DND-41 (cell line): ENCODE data around the gene GMPPA.

Experiments
- ATAC-seq: fragments of 200-7000 bp; cut with Tn5 transposase; 3 replicates; pipeline ENCODE4 v1.9.1; 2021; ENCODE audit warnings: low read depth; ENCODE audit not compliant: insufficient read depth
- DNase-seq: peaks from one replicate; pipeline ENCODE4 v3.0.0-alpha.2; 2020
- H2AFZ ChIP-seq: 2 replicates; pipeline ENCODE4 v1.6.0; 2012; ENCODE audit warnings: low read depth, low read length
- H3K27ac ChIP-seq: 2 replicates; pipeline ENCODE4 v1.5.1; 2012; ENCODE audit warnings: low read length, inconsistent platforms
- H3K27me3 ChIP-seq: fragments of 200-600 bp; sonication (generic); 2 replicates; pipeline ENCODE4 v1.6.0; 2012; ENCODE audit warnings: low read length, mild to moderate bottlenecking, inconsistent platforms; ENCODE audit not compliant: insufficient read depth, poor library complexity
- H3K36me3 ChIP-seq: 2 replicates; pipeline ENCODE4 v1.5.1; 2012; ENCODE audit warnings: low read length, inconsistent platforms; ENCODE audit not compliant: insufficient read depth
- H3K4me1 ChIP-seq: 2 replicates; pipeline ENCODE4 v1.5.1; 2012; ENCODE audit warnings: mild to moderate bottlenecking, low read length; ENCODE audit not compliant: insufficient read depth
- H3K4me2 ChIP-seq: 2 replicates; pipeline ENCODE4 v1.6.0; 2012; ENCODE audit warnings: mild to moderate bottlenecking, moderate library complexity, low read length, inconsistent platforms; ENCODE audit not compliant: insufficient read depth
- H3K4me3 ChIP-seq, 2 experiments: fragments of 200-600 bp in 1 of 2; shearing (Covaris generic) in 1 of 2; 2 replicates each; pipeline ENCODE4 v1.5.1; 2012 to 2016; ENCODE audit warnings: inconsistent platforms in 2 of 2, low read length in 2 of 2, mild to moderate bottlenecking in 2 of 2, low read depth in 1 of 2, moderate library complexity in 1 of 2
- H3K79me2 ChIP-seq: 2 replicates; pipeline ENCODE4 v1.6.0; 2012; ENCODE audit warnings: low read length, inconsistent platforms; ENCODE audit not compliant: insufficient read depth
- H3K9ac ChIP-seq: 2 replicates; pipeline ENCODE4 v1.6.0; 2012; ENCODE audit warnings: low read depth, mild to moderate bottlenecking, inconsistent platforms, low read length, moderate library complexity
- H3K9me3 ChIP-seq: 2 replicates; pipeline ENCODE4 v1.5.1; 2012; ENCODE audit warnings: low read length, moderate library complexity, mild to moderate bottlenecking, inconsistent platforms; ENCODE audit not compliant: insufficient read depth, severe bottlenecking
- H4K20me1 ChIP-seq: 2 replicates; pipeline ENCODE4 v1.6.0; 2012; ENCODE audit warnings: low read length; ENCODE audit not compliant: insufficient read depth
- EZH2 ChIP-seq: IDR thresholded peaks from 3 replicates; pipeline ENCODE4 v1.6.1; 2012; ENCODE audit warnings: borderline replicate concordance, low read depth, mild to moderate bottlenecking, moderate library complexity, low read length, inconsistent platforms; ENCODE audit not compliant: severe bottlenecking
- TF ChIP-seq, protein P1 (sequence below): IDR thresholded peaks from 2 replicates; pipeline ENCODE4 v1.5.1; 2012; ENCODE audit warnings: borderline replicate concordance, low read length, moderate library complexity, mild to moderate bottlenecking; ENCODE audit not compliant: poor library complexity, severe bottlenecking; ENCODE audit errors: extremely low read depth

GMPPA gene

DNA sequence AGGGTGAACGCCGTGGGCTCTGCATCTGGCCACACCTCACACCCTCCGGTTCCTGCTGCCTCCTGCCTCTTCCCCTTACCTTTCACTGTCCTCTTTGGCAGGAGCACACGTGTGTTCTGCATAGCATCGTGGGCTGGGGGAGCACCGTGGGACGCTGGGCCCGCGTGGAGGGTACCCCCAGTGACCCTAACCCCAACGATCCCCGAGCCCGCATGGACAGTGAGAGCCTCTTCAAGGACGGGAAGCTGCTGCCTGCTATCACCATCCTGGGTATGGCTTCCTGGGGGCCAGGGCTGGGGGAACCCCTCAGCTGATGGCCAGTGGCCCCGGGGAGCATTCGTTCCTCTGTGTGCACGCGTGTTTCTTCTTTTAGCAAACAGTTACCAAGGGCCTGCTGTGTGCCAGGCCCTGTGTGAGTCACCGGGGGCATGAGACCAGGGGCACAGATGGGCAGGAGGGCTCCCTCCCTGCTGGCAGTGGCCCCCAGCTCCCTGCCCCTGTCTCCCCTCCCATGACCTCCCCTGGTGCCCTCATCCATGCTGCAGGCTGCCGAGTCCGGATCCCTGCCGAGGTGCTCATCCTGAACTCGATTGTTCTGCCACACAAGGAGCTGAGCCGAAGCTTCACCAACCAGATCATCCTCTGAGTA, 7.6 kb downstream of the GMPPA start:
- H3K36me3 ChIP-seq: peaks cover 25% of the 10 kb centered on the region
- no peak overlapping the region for H2AFZ ChIP-seq
- H3K4me2 ChIP-seq: no peak overlapping the region
- ATAC-seq (no peak), DNase-seq (no peak)
- no peak overlapping the region for H3K27ac ChIP-seq
- H3K9me3 ChIP-seq: no peaks in the 10 kb centered on the region
- no peak for TF ChIP-seq EZH2
- TF ChIP-seq, protein P1, sequence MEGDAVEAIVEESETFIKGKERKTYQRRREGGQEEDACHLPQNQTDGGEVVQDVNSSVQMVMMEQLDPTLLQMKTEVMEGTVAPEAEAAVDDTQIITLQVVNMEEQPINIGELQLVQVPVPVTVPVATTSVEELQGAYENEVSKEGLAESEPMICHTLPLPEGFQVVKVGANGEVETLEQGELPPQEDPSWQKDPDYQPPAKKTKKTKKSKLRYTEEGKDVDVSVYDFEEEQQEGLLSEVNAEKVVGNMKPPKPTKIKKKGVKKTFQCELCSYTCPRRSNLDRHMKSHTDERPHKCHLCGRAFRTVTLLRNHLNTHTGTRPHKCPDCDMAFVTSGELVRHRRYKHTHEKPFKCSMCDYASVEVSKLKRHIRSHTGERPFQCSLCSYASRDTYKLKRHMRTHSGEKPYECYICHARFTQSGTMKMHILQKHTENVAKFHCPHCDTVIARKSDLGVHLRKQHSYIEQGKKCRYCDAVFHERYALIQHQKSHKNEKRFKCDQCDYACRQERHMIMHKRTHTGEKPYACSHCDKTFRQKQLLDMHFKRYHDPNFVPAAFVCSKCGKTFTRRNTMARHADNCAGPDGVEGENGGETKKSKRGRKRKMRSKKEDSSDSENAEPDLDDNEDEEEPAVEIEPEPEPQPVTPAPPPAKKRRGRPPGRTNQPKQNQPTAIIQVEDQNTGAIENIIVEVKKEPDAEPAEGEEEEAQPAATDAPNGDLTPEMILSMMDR: no peak
- H3K4me1 ChIP-seq: peaks cover 5% of the 10 kb centered on the region; the same call in 1 of the 2 replicates
- no peaks in the 10 kb centered on the region for H3K27me3 ChIP-seq
- H3K4me3 ChIP-seq: no peak overlapping the region
- no peaks in the 10 kb centered on the region for H4K20me1 ChIP-seq
- no peaks in the 10 kb centered on the region for H3K79me2 ChIP-seq
- H3K9ac ChIP-seq: no peak overlapping the region

DNA sequence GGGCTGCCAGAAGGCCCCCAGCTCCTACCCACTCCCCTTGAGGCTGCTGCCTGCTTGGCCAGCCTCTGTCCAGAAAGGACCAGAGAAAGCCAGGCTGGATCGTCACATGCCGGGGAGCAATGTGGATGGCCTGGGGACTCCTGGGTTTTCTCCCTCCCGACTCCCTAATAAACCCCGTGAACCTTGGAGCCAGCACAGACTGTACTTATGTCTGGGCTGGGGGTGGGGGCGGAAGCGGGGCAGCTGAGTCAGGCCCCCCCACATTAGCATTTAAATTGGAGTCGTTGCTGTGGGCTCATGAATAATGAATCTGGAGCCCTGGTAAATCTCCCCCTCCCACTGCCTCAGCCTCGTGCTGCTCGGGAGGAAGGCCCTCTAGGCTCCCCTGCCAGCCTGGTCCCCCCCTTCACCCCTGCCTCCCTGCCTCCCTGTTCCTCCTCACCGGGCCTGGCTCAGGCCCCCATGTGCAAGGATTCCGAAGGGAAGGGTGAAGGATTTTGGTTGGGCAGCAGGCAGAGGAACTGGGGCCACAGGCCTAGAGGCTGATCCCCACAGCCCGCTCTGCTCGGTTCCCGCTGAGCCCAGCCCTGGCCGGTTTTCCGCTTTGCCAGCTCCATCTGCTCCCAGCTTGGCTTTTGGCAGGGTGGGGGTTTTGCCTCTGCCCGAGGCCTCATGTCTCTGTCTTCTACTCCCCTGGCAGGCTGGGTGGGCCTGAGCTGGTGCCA, 8.3 kb downstream of the GMPPA start:
- ATAC-seq: no peak

DNA sequence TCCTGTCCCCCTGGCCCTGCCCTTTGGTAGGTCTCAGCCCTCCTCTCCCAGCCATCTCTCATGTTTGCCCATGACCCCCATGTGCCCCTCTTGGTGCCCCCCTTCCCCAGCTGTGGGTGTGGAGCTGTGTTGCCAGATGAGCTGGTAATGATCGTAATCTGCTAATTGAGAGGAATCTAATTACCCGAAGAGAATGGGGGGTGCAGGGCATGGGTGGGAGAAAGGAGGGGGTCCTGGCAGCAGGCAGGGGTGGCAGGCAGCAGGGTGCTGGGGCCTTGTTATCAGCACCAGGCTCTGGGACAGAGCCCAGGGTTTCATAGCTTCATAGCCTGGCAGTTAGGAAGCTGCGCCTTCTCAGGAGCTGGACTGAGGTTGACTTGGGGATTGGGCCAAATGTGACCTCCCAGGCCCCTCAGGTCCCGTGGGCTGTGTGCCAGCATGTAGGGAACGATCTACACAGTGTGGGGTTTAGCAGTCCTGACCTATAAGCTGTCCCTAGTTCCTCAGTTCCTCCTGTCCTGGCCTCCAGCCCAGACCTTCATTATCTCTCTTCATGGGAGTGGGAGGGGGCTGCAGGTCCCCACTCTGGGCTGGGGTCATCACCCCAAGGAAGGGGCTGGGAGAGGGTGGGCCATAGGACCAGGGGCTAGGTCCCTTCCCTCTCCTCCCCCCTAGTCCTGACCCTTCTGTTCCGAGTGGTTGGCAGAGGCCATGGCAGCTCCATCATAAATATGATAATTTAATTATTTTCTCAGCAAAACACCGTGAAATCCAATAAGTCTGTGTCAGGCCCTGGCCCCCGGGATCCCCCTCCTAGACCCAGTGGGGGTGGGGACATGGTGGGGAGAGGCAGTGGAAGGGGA, 9.1 kb downstream of the GMPPA start:
- ATAC-seq (no peak), DNase-seq (no peak)
- Histone ChIP-seq H4K20me1 (no peaks in the 10 kb centered on the region; the same call in 1 of the 2 replicates), H2AFZ (no peak overlapping the region), H3K36me3 (peaks cover 25% of the 10 kb centered on the region), H3K9ac (no peak overlapping the region), H3K4me3 (no peak overlapping the region), H3K27ac (no peak overlapping the region), H3K79me2 (no peaks in the 10 kb centered on the region), H3K4me1 (peaks cover 5% of the 10 kb centered on the region; the same call in 1 of the 2 replicates), H3K9me3 (no peaks in the 10 kb centered on the region), H3K27me3 (peaks cover 11% of the 10 kb centered on the region), H3K4me2 (no peak overlapping the region)
- TF ChIP-seq EZH2: no peak
- TF ChIP-seq, protein P1: no peak

More for the DNA sequence above, 8.3 kb downstream of the GMPPA start:
- Histone ChIP-seq H3K9me3 (no peaks in the 10 kb centered on the region), H3K4me1 (peaks cover 5% of the 10 kb centered on the region; the same call in 1 of the 2 replicates), H2AFZ (no peak overlapping the region), H3K4me3 (no peak overlapping the region), H3K36me3 (peaks cover 25% of the 10 kb centered on the region), H3K27me3 (peaks cover 3% of the 10 kb centered on the region), H3K9ac (no peak overlapping the region), H4K20me1 (no peaks in the 10 kb centered on the region), H3K4me2 (no peak overlapping the region), H3K79me2 (no peaks in the 10 kb centered on the region), H3K27ac (no peak overlapping the region)
- no peak for DNase-seq
- TF ChIP-seq EZH2: no peak
- TF ChIP-seq, protein P1: no peak
